Smooth muscle cell of bladder (primary cell): ENCODE results near the gene PCDHGB7. TPM values are rescaled to one million over a fixed set of nuclear protein-coding genes. Genes with fewer than 3 reads are reported as not detected.

ENCODE experiments used
- total RNA-seq: library from RNA; depleted of rRNA; stranded (reverse); fragments of >200 nt; gene quantifications from 2 replicates; pipeline ENCODE4 v1.2.3, GENCODE V29; 2014

PCDHGB7 gene
- total RNA-seq = 6.3 and 6.9 TPM in 2 replicates

GRCh38 chr5:141417494-141418172 lies at the start of gene PCDHGB7:
Gene PCDHGB7, plus strand, starts transcription at chr5:141417677. Its CDS starts 183 bp downstream, at chr5:141417860.

DNA sequence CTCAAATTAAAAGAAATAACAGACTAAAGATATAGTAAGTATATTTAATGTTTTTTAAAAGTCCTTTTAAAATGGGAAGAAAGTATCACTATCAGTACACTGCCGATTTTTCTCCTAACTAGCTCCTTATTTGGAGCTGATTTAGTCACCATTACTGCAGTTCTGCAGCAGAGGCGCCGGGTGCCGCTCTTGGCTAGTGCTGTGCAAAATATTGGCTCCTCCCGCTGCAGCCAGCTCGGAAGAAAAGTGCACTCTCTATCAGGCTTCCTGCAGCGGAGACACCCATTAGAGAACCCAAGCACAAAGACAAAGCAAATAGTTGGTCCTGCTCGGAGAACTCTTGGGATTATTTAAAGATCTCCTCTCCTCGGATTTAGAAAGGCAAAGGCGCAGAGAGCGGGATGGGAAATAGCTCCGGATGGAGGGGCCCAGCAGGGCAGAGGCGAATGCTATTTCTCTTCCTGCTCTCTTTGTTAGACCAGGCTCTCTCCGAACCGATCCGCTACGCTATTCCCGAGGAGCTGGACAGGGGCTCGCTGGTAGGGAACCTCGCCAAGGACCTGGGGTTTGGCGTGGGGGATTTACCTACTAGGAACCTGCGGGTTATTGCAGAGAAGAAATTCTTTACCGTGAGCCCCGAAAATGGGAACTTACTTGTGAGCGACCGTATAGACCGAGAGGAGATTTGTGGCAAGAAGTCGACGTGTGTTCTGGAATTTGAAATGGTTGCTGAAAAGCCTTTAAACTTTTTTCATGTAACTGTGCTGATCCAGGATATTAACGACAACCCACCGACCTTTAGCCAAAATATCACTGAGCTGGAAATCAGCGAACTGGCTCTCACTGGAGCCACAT lies 47.3 kb upstream of the PCDHGB7 start, which contains the start of gene PCDHGB3:
Gene PCDHGB3 (plus strand): TSS at position 249 of the 855 bp plus-strand sequence. CDS start 153 bp downstream, at position 402.

GRCh38 chr5:141373673-141374317 lies 43.7 kb upstream of the PCDHGB7 start, which contains the start of gene PCDHGA6:
Gene PCDHGA6, plus strand, starts transcription at chr5:141373891. Its CDS starts 193 bp downstream, at chr5:141374084.

DNA sequence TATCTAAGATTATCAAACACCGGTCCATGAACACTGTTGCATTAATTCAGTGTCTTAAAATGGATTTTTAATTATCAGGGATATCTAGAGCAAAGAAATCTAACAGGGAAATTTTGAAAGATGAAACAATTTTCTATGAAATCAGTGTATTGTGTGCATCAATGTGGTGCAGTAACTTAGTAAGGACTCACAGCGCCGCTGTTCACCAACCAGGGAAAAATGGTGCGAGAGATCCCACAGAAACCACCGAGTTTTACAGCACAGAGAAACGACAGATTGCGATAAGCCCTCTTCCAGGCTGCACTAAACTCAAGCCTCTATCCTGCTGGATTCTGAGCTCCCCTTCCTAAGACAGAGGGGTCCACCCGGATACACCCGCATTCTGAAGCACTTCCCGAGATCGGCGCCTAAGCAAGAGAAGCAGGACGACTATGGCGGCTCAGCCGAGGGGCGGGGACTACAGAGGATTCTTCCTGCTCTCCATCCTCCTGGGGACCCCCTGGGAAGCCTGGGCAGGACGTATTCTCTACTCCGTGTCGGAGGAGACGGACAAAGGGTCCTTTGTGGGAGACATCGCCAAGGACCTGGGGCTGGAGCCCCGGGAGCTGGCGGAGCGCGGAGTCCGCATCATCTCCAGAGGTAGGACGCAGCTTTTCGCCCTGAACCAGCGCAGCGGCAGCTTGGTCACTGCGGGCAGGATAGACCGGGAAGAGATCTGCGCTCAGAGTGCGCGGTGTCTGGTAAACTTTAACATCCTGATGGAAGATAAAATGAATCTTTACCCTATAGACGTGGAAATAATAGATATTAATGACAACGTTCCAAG lies 34.8 kb upstream of the PCDHGB7 start, which contains the start of gene PCDHGA7:
Gene PCDHGA7 (plus strand): TSS at position 274 of the 826 bp plus-strand sequence. CDS start 158 bp downstream, at position 432.

DNA sequence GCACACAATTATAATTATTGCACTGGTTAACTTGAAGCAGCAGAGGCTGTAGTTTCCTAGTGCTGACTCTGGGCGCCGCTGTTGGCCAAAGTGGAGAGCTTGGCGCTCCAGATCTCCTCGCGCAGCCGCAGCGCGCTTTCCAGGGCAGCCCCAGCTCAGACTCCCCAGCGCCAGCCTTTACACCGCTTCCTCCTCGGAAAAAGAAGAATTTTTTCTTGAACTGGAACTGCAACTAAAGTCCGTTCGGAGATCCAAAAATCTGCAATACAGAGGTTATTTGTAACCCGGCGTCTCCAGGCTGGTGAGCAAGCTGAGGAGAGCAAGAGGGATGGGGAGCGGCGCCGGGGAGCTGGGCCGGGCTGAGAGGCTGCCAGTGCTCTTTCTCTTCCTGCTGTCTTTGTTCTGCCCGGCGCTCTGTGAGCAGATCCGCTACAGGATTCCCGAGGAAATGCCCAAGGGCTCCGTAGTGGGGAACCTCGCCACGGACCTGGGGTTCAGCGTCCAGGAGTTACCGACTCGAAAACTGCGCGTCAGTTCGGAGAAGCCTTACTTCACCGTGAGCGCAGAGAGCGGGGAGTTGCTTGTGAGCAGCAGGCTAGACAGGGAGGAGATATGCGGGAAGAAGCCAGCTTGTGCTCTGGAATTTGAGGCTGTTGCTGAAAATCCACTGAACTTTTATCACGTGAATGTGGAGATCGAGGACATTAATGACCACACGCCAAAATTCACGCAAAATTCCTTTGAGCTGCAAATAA lies 29.7 kb upstream of the PCDHGB7 start, which contains the start of gene PCDHGB4:
Gene PCDHGB4 (plus strand): TSS at position 142 of the 755 bp plus-strand sequence. CDS start 187 bp downstream, at position 329.

DNA sequence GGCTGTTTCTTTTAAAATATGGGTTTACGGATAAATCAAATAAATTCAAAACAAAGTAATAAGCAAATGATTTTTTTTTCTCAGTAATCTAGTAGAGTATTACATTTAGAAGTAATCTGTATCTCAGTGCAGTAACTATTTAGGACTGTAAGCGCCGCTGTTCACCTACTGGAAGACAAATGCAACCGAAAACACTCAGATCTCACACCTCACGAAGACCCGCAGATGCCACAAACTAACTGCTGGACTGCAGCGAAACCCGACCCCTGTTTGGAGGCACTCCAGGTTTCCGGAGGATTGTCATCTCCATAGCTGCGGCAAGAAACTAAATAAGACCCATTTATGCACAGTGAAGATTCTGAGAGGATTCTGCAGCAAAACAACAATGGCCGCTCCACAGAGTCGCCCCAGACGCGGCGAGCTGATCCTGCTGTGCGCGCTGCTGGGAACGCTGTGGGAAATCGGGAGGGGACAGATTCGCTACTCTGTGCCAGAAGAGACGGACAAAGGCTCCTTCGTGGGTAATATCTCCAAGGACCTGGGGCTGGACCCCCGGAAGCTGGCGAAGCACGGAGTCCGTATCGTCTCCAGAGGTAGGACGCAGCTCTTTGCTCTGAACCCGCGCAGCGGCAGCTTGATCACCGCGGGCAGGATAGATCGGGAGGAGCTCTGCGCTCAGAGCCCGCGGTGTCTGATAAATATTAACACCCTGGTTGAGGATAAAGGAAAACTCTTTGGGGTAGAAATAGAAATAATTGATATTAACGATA lies 24.9 kb upstream of the PCDHGB7 start, which contains the start of gene PCDHGA8:
Gene PCDHGA8 (plus strand): TSS at position 205 of the 770 bp plus-strand sequence. CDS start 181 bp downstream, at position 386.

DNA sequence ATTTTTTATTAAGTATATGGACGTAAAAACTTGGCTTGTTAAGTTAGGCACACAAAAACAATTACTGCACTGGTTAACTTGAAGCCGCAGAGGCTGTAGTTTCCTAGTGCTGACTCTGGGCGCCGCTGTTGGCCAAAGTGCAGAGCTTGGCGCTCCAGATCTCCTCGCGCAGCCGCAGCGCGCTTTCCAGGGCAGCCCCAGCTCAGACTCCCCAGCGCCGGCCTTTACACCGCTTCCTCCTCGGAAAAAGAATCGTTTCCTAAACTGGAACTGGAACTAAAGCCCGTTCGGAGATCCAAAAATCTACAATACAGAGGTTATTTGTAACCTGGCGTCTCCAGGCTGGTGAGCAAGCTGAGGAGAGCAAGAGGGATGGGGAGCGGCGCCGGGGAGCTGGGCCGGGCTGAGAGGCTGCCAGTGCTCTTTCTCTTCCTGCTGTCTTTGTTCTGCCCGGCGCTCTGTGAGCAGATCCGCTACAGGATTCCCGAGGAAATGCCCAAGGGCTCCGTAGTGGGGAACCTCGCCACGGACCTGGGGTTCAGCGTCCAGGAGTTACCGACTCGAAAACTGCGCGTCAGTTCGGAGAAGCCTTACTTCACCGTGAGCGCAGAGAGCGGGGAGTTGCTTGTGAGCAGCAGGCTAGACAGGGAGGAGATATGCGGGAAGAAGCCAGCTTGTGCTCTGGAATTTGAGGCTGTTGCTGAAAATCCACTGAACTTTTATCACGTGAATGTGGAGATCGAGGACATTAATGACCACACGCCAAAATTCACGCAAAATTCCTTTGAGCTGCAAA lies 19.5 kb upstream of the PCDHGB7 start, which contains the start of gene PCDHGB5:
Gene PCDHGB5 (plus strand): TSS at position 192 of the 796 bp plus-strand sequence. CDS start 181 bp downstream, at position 373.

GRCh38 chr5:141402553-141403243 lies 14.8 kb upstream of the PCDHGB7 start, which contains the start of gene PCDHGA9:
Gene PCDHGA9, plus strand, starts transcription at chr5:141402778. Its CDS starts 175 bp downstream, at chr5:141402953.

GRCh38 chr5:141407790-141408505 lies 9.5 kb upstream of the PCDHGB7 start, which contains the start of gene PCDHGB6:
Gene PCDHGB6, plus strand, starts transcription at chr5:141408021. Its CDS starts 182 bp downstream, at chr5:141408203.

DNA sequence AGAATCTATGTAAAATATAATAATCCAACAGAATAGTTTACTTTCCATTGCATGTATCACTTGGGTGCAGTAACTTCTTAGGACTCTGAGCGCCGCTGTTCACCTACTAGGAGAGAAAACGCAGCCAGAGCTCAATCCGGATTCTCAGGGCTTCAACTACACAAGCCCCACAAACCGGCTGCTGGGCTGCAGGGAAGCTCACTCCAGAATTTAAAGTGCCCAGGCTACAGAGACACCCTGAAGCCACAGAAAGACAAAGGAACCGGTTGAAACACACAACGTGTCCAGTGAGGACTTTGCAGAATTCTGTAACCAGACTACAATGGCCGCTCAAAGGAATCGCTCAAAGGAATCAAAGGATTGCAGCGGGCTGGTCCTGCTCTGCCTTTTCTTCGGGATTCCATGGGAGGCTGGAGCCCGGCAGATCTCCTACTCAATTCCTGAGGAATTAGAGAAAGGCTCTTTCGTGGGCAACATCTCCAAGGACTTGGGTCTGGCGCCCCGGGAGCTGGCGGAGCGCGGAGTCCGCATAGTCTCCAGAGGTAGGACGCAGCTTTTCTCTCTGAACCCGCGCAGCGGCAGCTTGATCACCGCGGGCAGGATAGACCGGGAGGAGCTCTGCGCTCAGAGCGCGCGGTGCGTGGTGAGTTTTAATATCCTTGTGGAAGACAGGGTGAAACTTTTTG lies 4.5 kb upstream of the PCDHGB7 start, which contains the start of gene PCDHGA10:
Gene PCDHGA10 (plus strand): TSS at position 134 of the 686 bp plus-strand sequence. CDS start 189 bp downstream, at position 323.

GRCh38 chr5:141420855-141421488 lies 3.5 kb downstream of the PCDHGB7 start, which contains the start of gene PCDHGA11:
Gene PCDHGA11, plus strand, starts transcription at chr5:141421051. Its CDS starts 177 bp downstream, at chr5:141421228.

DNA sequence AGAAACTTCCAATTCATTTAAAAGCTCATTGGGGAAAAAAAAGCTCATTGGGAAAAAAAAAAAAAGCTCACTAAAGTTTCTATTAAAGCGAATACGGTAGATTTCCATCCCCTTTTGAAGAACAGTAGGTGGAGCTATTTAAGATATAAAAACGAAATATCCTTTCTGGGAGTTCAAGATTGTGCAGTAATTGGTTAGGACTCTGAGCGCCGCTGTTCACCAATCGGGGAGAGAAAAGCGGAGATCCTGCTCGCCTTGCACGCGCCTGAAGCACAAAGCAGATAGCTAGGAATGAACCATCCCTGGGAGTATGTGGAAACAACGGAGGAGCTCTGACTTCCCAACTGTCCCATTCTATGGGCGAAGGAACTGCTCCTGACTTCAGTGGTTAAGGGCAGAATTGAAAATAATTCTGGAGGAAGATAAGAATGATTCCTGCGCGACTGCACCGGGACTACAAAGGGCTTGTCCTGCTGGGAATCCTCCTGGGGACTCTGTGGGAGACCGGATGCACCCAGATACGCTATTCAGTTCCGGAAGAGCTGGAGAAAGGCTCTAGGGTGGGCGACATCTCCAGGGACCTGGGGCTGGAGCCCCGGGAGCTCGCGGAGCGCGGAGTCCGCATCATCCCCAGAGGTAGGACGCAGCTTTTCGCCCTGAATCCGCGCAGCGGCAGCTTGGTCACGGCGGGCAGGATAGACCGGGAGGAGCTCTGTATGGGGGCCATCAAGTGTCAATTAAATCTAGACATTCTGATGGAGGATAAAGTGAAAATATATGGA lies 13.0 kb downstream of the PCDHGB7 start, which contains the start of gene PCDHGA12:
Gene PCDHGA12 (plus strand): TSS at position 176 of the 782 bp plus-strand sequence. CDS start 253 bp downstream, at position 429.

